SIG-M5 treated with dmso at 0.1 percent for 504 hours (cell line): ENCODE measurements around the gene DDX27.

Experiments
- DNase-seq: peaks from one replicate; lab custom pipeline; 2025; ENCODE audit not compliant: unreplicated experiment; lab: John Stamatoyannopoulos, UW

DDX27 gene

DNA sequence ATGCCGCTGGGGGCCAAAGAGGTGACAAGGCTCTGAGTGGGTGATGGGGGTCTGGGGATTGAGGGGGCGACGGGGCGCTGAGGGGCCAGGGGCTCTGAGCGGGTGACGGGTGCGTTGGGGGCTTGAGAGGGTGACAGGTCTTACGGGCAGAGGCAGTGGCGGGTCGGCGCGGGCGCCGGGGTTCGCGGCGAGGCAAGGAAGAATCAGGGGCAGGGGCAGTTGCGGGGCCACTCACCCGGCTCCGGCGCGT lies 58.5 kb downstream of the DDX27 start:
- DNase-seq, result no peak

DNA sequence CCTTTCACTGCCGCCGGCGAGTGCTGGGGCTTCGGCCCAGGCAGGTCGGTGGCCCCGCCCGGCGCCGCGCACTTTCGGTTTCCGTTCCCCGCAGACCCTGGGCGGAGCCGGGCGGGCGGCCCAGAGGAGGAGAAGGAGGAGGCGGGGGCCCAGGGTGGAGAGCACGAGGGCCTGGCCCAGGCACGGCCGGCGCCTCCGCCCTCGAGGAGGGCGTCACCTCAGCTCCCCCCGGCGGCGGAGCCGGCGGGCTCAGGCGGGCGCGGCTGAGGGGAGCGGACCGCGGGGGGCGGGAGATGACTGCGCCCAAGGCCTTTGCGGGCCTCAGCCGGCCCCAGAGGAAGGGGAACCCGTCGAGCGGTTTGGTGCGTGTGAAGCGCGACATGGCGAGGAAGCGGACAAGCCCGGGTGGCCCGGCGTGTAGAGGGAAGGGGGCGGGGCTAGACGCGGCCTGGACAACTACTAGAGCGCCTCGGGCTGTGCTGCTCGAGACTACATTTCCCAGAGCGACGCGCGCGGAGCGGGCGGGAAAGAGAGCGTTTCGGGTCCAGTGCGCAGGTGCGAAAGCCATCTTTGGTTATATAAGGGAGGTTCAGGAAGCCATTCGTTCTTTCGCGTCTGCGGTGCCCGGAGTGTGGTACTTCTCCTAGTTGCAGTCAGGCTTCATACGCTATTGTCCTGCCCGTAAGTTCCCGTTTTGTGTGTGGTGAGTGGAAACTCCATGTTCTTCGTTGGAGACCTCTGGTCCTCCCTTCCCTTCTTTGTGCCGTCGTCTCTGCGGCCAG lies 59.0 kb downstream of the DDX27 start, which contains the start of gene ZNFX1:
Gene ZNFX1 (minus strand): TSS at position 22 of the 782 bp plus-strand sequence. CDS start 2,218 bp downstream, outside the sequence.
- peak; percentile 99 for DNase-seq

DNA sequence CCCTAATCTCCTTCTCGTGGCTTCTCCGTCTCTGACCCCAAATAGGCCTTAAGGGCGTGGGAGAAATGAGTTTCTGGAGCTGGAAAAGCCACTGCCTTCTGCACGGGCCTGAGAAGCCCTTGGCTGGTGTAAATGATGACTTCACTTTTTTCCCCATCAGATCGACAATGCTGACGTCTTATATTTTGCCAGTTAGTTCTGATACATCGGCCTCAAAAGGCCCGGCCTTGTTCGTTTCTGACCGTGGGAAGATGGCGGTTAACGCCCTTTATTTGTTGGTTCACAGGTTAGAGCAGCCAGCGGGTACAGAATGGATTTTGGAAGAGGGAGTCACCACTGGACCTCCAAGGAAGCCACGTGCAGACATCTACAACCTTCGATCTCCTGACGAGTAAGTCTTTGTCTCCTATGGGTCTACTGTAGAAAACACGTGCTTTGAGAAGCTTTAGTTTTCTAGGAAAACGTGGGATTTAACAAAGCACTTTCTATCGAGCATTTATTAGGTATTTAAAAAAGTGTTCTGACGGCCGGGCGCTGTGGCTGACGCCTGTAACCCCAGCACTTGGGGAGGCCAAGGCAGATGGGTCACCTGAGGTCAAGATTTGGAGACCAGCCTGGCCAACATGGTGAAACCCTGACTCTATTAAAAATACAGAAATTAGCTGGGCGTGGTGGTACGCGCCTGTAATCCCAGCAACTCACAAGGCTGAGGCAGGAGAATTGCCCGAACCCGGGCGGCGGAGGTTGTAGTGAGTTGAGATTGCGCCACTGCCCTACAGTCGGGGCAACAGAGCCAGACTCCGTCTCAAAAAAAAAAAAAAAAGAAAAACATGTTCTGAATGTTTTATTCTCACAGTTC lies 59.8 kb downstream of the DDX27 start:
- no peak for DNase-seq

DNA sequence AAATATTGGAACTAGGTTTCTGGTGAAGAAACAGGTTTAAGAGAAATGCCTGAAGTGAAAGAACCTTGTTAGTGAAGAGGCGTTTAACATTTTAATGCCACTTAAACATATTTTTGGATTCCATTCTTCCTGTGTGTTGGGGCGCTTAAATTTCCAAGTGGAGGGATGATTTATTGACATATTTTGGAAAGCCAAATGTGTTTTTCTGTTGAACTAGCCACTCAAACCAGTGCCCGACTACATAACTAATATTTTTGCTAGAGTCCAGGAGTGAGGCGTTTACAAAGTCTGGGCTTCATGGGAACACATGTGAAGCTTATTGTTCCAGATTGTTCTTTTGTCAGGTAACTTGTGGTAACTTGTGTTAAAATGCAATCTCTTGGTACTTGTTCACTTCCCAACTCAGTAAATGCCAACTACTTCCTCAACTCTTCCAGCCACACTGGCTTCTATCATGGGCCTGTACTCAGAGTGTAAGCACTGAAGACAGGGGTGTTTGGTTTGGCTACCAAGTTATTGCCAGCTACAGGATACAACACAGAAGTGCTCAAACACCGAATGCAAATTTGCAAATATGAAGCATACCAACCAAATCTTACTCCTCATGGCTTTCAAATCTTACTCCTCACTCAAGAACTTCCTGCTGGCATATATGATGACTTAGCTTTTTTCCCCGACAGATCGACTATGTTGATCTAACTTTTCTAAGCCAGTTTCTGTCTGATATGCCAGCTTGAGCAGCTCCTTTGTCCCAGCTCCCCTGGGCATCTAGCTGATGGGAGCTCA lies 60.7 kb downstream of the DDX27 start:
- peak; percentile 72 for DNase-seq

DNA sequence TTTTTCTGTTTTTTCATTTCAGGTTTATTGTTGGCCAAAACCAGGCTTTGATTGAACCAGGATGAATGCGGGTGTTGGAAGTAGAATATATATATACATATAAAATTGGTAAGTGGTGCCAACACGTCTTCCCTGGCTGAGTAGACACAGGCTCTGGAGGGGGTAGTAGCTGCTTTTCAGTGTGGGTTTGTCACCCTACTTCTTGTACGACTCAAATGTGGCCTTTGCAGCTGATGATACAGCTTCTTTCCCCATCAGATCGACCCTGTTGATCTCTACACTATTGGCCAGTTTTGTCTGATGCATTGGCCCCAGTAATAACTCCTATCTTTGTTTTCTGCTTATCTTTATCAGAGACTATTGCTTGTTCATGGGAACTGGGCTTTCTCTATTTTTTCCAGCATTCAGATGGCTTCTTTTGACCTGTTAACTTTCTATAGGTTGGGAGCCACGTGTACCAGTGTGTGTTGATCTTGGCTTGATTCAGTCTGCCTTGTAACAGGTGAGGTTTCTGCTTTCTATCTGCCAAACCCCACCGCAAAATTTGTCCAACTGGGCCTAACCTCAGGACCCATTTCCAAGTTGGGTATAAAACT lies 61.3 kb downstream of the DDX27 start:
- DNase-seq, result no peak

DNA sequence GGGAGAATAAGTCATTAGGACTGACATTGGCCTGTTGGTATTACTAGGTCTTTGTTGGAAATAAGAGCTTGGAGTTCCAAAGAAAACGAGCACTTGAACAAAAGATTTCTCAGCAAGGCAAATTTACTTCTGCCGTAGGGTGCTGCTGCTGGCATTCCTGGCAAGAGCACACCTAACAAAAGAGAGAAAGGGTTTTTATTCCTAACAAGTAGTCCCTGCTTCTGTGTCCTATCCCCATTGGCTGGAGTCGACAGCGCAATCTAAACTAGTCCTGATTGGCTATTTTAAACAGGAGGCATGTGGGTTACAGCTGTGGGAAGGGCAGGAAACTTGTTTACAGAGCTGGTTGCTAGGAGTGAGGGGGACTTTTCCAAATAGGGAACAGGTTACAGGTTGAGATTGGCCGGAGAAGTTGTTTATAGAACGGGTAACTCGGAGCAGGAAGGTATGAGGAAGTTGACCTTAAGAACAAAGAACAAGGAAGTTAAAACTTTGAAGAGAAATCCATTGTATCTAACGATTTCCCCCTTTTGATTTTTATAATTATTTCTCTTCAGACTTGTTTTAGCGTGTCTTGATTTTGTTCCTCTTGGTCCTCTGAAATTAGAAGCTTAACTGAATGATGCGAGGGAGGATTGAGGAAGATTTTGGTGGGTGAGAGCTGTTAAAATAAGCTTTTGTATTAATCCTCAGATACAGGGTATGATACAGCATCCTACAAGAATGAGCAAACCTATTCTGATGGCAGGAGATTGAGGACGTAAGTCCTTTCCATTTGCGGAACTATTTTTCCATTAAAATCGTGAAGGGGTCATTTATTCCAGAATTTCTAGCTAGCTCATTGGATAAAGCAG lies 62.1 kb downstream of the DDX27 start:
- peak; percentile 98 for DNase-seq

DNA sequence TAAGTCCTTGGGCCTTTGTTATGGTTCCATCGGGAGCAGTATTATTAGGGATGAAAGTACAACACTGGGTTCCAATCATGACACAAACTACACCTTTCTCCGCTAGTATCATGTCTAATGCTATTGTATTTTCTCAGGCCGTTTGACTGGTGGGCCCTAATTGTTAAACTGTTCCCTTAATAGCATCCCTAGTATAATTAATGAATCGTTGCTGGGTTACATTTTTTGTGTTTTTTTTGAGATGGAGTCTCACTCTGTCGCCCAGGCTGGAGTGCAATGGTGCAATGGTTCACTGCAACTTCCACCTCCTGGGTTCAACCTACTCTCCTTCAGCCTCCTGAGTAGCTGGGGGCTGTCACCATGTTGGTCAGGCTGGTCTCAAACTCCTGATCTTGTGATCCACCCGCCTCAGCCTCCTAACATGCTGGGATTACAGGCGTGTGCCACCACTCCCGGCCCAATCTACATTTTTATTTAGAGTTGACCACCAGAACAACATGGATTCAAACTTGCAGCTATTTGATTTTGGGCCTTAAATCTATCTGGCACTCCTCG lies 62.8 kb downstream of the DDX27 start:
- no peak for DNase-seq

DNA sequence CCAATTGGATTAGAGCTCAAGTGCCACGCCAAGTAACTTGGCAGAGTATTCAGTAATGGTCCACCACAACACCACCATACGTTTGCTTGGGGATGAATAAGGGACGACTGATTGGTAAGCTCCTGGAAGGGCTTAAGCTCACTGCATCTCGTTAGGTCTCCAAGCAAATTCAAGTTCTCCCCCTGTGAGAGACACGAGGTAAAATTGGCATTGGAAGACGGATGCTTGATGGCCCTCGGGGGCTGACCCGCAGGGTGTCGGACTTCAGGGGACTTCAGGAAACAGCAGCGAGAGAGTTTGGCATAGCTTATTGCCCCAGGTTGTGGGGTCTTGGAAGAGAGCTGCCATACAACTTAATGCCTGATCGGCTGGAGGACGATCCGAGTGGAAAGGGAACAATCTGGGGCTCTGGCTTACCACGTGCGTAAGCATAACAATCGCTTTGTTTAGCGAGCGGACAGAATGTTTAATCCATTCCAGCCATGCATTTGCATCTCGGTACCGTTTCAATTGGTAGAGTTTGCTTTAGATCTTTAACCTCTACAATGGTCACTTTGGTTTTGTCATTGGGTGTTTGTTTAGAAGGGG lies 63.5 kb downstream of the DDX27 start:
- DNase-seq, result no peak

DNA sequence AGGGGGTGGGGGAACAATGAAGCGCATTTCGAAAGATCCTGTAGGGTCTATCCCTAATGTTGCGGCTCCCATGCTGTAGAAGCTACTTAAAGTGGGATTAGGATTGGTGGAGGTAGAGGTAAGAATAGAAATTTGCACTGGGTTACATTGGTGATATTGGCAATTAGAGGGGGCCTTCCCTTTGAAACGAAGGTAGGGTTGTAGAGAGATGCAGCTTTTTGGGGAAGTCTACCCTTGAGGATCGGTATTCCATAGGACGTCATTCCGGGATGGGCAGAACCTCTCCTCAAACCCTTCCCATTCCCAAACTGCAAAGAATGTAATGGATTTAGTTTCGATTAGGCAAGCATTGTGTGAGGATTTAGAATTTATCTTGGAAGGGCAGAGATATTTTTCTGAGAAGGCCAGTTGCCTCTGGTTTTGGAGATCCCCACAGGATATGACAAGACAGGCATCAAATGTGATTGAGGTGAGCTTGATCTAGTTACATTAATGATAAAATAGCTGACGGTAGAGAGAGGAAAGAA lies 64.0 kb downstream of the DDX27 start:
- DNase-seq, result no peak

DNA sequence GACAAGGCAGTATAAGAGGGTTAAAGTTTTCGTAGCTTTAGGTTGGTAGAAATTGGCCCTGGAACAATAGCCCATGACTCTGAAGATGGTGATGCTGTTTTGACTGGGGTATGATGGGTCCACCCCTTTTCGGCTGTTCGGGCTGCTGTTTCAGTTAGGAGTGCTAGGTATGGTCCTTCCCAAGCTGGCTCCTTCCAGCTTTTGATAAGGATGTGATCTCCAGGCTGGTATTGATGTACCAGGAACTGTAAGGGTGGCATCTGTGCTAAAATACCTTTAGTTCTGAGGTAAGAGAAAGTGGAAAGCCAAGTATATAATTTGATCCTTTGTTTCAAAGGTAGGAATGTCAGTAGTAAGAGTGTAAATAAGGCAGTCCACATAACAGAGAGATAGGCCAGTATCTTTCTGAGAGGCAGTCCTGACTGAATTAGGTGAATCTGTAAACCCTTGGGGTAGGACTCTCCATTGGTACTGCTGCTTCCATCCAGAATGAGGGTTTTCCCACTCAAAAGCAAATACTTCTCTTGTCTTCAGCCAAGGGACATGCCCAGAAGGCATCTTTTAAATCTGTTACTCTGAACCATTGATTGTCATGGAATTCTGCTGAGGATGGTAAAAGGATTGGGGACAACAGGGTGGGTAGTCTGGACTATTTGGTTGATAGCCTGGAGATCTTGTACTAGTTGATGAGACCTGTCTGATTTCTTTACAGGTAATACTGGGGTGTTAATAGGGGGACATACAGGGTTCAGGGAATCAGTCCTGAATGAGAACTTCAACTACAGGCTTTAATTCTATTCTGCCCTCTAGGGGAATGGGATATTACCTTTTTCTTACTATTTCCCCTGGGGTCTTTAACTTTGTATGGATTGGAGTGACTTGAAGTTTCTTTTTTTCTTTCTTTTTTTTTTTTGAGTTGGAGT lies 64.7 kb downstream of the DDX27 start:
- DNase-seq, result no peak

DNA sequence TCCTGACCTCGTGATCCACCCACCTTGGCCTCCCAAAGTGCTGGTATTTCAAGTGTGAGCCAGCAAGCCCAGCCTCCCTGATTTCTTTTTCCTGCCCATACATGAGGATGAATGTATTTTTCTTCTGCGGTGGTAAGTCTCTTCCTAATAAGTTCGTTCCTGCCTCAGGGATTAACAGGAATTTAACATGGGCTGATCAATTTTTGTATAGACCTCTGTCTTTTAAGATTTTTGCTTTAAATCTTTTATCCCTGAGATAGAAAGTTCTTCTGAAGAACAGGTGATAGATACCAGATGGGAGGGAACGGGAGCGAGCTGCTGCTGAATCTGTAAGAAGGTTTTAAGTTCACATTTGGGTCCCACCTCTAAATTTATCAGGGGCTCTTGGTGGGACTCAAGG lies 65.6 kb downstream of the DDX27 start:
- DNase-seq, result no peak

DNA sequence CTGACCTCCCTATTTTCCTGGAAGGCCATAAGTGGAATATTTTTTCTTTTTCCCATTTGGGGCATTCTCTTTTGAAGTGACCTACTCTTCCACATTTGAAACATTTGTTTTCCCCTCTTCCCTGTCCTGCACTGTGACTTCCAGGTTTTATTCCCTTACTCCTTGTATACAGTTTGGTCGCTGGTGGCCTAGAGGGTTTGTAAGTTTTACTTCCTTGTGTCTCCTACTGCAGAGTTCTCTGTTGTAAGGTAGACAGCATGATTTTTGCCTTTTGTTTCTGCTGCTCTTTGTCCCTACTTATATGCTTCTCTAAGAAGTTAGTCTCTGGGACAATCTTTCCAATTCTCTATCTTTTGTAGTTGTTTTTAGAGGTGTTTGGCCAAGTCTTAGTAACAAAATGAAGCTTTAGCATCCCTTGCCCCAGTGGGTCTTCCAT lies 66.0 kb downstream of the DDX27 start:
- no peak for DNase-seq

DNA sequence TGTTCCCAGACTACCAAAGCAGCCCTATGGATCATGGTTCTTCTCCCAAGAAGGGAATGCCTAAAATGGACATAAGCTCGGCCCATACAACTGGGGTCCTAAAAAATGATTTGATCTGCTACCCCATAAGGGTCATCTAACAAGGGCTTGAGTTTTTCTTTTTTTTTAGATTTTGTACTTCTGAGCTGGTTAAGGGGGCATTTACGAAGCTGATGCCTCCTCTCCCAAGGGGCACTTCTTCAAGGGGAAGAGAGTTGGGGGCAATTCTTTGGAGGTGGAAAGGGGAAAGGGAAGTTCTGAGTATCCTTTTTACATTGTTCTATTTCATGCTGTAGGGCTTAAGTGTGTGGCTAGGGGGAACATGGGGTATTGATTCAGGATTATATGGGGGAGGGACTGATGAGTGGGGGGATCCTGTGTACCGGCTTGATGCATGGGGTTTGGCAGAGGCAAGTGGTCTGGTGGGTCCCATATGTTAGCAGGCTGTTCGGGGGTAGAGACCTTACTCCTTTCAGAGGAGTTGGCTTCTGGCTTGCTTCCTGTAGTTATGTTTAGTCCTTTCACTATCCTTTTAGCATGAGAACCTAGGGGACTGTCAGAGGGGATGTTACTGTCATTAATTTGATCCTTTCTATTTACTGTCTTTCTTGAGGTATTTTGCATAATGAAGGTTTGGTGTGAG lies 66.7 kb downstream of the DDX27 start:
- DNase-seq, result no peak

DNA sequence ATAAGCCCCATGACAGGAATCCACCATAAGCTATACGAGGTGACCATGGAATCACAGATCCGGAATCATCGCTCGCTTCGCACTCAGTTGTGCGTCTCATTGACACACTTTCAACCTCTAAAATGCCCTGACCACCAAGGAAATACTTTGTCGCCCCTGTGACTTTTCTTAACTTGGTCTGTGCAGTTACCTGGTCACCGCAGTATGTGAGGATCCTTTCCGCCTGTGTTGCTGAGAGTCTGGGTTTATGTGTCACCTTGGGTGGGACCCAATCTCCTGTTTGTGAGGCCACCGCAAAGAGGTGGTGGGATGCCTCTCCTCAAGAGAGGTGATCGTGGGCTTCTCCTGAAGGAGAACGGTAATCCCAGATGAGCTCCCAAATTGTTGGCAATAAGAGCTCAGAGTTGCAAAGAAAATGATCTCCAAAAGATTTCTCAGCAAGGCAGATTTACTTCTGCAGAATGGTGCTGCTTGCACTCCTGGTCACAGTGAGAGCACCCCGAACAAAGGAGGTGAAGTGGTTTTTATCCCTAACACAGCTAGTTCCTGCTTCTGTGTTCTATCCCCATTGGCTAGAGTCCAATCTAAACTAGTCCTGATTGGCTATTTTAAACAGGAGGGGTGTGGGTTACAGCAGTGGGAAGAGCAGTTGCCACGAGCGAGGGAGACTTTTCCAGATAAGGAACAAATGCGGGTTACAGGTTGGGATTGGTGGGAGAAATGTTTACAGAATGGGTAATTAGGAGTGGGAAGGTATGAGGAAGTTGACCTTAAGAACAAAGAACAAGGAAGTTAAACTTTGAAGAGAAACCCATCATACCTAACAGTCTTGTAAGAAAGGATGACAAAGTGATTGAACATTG lies 67.7 kb downstream of the DDX27 start:
- DNase-seq, result peak; percentile 78

DNA sequence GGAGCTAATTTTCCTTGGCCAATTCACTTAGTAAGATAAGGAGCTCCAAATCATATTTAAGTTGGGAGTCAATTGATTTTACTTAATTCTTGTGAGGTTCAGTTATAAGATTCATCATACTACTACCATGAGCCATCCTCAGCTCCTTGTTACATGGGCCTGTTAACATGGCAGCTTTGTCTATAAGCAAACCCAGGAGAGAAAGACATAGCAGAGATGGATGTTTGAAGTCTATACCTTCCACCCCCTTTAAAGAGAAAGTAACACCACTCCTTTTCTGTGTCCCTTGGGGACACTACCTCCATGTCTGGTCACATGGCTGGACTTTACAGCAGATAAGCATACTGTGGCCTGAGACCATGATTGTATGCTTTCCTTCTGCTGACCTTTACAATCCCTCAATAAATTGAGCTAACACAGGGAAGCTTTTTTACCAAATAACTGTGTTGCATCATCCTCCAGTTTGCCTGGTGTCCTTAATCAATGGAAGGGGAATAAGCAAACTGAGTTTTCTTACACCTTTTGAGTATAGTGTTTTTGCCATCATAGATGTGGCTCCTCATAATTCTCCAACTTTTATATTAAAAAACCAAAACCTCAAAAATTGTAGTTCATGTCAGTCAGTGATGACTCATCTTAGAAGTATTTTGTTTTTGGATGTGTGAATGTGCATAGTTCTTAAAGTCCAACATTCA lies 68.5 kb downstream of the DDX27 start:
- DNase-seq, result no peak

DNA sequence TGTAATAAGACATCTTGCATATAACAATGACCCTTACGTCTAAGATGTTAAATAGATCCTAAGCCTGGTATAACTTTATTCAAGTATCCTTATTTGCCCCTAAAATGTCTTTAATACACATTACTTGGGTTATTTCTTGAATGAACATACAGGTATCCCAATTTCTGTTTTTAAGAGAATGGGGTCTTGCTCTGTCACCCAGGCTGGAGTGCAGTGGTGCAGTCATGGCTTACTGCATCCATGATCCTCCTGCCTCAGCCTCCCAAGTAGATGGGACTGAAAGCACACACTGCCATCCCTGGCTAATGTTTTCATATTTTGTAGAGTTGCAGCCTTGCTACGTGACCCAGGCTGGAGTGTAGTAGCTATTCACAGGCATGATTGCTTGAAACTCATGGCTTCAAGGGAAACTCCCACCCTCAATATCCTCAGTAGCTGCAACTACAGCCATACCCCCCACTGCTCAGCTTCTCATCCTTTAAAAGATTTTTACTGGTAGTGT lies 69.1 kb downstream of the DDX27 start:
- DNase-seq, result no peak
